Coronary artery (tissue), 2 donors: ENCODE measurements around the gene LAMC3.

ENCODE experiments used
- DNase-seq: peaks from one replicate; pipeline ENCODE4 v3.0.0-alpha.2; 2017; ENCODE audit warnings: low spot score
- H3K27ac ChIP-seq, 2 donors: fragments of 200-600 bp; sonication (generic); one replicate each; pipeline ENCODE4 v1.5.1; 2016 to 2019
- H3K4me3 ChIP-seq: fragments of 200-600 bp; sonication (generic); 2 replicates; pipeline ENCODE4 v1.5.1; 2016; ENCODE audit warnings: mild to moderate bottlenecking, moderate library complexity
- TF ChIP-seq, protein P1 (sequence below): fragments of 200-600 bp; sonication (generic); IDR thresholded peaks from one replicate; pipeline ENCODE4 v1.5.1; 2019; ENCODE audit warnings: antibody characterized with exemption

The LAMC3 gene

DNA sequence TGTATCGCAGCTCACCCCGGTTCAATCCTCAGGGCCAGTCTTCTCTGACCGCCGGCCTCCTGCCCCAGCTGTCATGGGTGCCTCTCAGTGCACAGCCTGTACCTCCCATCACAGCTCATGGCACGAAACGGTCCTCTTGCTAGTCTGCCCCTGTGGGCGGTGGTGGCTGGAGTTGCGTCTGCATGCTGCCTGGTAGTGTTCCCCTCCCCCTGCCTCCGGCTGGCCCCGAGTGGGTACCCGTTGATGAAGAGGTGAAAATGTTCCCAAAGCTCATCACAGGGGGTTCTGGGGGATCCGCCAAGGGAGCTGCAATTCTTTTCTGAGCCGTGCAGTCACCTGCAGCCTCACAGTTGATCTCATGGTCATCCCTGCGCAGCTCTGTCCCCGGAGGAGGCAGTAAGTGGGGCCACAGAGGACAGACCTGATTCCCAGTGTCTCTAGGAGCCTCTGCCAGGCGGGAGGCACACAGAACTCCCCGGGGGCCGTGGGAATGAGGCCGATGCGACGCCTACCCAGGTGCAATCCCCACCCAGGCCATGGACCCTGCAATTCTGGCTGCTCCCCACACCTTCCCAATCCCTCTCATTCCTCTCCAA lies 35.2 kb upstream of the LAMC3 start:
- TF ChIP-seq, protein P1, sequence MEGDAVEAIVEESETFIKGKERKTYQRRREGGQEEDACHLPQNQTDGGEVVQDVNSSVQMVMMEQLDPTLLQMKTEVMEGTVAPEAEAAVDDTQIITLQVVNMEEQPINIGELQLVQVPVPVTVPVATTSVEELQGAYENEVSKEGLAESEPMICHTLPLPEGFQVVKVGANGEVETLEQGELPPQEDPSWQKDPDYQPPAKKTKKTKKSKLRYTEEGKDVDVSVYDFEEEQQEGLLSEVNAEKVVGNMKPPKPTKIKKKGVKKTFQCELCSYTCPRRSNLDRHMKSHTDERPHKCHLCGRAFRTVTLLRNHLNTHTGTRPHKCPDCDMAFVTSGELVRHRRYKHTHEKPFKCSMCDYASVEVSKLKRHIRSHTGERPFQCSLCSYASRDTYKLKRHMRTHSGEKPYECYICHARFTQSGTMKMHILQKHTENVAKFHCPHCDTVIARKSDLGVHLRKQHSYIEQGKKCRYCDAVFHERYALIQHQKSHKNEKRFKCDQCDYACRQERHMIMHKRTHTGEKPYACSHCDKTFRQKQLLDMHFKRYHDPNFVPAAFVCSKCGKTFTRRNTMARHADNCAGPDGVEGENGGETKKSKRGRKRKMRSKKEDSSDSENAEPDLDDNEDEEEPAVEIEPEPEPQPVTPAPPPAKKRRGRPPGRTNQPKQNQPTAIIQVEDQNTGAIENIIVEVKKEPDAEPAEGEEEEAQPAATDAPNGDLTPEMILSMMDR: no peak
- no peak overlapping the region for H3K27ac ChIP-seq
- no peak overlapping the region for H3K4me3 ChIP-seq
- no peak for DNase-seq

DNA sequence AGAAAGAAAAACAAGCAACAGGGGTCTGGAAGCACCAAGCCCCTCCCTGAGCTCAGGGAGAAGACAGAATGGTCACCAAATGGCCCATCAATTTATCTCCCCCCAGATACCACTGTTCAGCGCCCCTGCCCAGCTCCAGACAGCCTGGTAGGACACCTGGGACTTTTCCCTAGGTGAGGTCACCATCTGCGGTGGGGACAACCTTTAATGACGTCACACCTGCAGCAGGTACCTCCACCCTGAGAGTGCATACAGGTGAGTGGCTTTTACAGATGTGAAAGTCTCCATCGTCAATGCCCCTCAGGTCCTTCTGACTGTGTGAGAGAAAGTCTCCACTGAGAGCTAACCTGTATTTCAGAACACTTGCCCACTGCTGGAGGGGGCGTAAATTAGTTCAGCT lies 34.3 kb upstream of the LAMC3 start:
- H3K4me3 ChIP-seq: no peak overlapping the region
- TF ChIP-seq, protein P1: no peak

DNA sequence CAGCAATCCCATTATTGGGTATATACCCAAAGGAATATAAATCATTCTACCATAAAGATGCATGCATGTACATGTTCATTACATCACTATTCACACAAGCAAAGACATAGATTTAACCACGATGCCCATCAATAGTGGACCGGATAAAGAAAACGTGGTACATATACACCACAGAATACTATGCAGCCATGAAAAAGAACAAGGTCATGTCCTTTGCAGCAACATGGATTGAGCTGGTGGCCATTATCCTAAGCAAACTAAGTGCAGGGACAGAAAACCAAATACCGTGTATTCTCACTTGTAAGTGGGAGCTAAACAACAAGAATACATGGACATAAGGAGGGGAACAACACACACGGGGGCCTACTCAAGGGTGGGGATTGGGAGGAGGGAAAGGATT lies 33.8 kb upstream of the LAMC3 start:
- H3K4me3 ChIP-seq: no peak overlapping the region
- TF ChIP-seq, protein P1: no peak
- no peak for DNase-seq
- H3K27ac ChIP-seq: no peak overlapping the region

More for the DNA sequence above, 34.3 kb upstream of the LAMC3 start:
- no peak for DNase-seq
- no peak overlapping the region for H3K27ac ChIP-seq

DNA sequence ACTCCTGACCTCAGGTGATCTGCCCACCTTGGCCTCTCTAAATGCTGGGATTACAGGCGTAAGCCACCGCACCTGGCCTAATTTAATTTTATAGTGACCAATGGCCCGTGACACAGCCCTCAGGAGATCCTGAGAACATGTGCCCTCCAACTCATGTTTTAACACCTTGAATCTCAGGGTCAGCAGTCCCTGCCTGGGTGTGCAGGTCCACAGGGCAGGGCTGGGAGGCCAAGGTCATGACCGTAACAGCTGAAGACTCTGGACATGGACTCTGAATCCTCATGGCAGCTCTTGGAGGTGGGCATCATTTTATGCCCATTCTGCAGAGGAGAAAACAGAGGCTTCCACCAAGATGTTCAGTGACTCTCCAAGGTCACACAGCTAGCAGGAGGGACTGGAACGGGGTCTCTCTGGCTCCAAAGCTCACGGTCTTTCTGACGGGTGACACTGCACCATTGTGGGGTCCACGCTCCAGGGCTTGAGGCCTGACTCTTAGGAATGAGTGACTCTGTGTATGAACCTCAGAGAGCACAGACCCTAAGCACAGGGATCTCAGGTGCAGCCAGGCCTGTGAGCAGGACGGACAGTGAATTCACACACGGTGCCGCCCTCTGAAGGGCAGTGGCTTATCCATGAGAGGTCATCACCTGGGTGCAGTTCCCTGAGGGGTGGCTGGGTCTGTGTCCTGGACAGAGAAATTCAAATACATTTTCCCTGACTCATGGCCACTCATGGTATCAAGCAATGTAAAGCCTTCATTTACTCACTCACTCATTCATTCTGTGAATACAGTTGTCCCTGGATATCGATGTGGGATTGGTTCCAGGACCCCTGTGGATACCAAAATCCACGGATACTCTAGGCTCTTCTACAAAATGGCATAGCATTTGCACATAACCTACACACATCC lies 32.8 kb upstream of the LAMC3 start:
- no peak for DNase-seq
- TF ChIP-seq, protein P1: no peak
- H3K4me3 ChIP-seq: no peak overlapping the region
- no peak overlapping the region for H3K27ac ChIP-seq

DNA sequence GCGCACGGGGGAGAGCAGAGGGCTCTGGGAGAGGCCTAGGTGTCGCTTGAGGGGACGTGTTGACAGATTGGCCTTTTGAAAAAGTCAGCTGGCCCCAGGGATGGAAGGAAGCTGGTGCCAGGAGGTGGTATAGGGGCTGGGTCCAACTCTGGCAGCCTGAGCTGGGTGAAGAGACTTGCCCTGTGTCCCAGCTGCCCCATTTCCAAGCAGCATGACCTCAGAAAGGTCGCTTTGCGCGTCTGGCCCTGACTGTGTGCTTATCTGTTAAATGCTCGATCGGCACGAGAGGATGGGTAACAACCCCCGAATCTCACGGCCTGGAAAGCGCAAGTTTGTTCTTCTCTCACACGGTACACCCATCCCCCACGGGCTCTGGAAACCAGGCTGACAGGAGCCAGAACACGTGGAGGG lies 31.2 kb upstream of the LAMC3 start:
- no peak for DNase-seq
- Histone ChIP-seq H3K4me3 (no peak overlapping the region), H3K27ac (no peak overlapping the region)
- TF ChIP-seq, protein P1: no peak

DNA sequence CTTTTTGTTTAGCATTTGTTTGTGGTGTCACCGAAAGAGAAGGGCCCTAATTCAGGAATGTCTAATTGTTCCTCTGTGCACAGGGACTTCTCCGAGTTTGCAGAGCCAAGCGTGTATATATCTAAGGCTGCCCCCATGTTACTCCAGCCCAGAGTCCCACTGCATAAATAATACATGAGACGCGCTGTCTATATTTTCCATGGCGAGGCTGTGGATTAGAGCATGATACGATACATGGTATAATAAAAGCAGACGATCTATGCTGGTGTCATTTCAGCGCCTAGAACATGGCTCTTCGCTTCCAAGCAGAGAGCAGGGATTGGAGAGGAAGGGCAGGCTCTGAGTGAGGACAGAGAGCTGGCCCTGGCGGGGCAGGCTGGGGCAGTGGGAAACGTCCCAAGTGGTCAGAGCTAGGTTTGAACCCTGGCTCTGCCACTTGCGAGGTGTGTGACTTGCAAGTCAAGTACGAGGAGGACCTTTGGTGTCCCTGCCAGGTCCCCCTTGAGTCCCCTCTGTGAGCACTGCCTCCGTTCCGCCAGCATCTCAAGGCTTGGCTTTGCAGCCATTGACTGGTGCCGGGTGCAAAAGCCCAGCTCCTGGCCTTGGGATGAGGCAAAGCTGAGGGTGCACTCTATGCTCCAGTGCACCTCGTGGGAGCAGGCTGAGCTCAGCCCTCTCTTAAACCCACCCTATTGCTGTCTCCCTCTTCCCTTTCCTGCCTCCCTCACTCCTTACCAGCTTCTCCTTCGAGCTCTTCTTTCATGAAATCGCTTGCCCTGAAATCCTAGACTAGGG lies 29.2 kb upstream of the LAMC3 start:
- DNase-seq: no peak

More for the DNA sequence above, 29.2 kb upstream of the LAMC3 start:
- TF ChIP-seq, protein P1: no peak
- no peak overlapping the region for H3K4me3 ChIP-seq
- no peak overlapping the region for H3K27ac ChIP-seq
